ENCODE measurements around the gene HNRNPA2B1. TPM values are rescaled to one million over a fixed set of nuclear protein-coding genes. Genes with fewer than 3 reads are reported as not detected.

Gene HNRNPA2B1
- total RNA-seq, 4 donors from 2014 or later: 184 to 306 (median 234) TPM

DNA sequence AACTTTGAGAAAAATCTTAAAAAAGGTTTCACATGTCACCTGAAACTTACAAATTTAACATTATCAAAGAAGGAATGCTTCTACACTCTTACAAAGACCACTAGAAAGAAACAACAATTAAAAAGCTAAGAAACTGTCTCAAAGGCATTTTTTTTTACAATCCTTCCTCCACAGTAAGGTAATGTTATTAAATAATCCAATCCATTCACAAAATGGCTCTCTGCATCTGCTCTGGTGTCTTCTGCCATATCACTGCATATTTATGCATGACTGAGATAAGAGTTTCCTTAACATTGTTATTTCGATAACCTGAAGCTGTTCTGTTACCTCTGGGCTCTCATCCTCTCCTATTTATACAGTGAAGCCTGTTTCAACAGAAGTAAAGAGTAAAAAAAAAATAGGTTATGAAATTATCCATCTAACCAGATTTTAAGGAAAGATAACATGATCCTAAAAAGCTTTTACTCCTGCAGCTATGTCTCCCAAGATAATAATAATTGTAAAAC lies 8.5 kb downstream of the HNRNPA2B1 start:
- DNase-seq (ENCODE audit: low spot score in 2 of 2): no peak
- Histone ChIP-seq H3K4me3 (no peak overlapping the region), H3K27ac (peak overlapping the region in 1 of 4 donors; percentile 10), H3K9me3 (no peaks in the 10 kb centered on the region), H3K36me3 (peaks cover 0 to 99% (median 13%) of the 10 kb centered on the region in 3 donors), H3K27me3 (no peaks in the 10 kb centered on the region), H3K4me1 (peaks cover 0 to 69% (median 44%) of the 10 kb centered on the region in 4 donors)
- TF ChIP-seq EP300 (IDR thresholded peaks at IDR 0.05): no peak
- no peak for TF ChIP-seq POLR2A (IDR thresholded peaks at IDR 0.05)
- no peak for TF ChIP-seq CTCF (IDR thresholded peaks at IDR 0.05)
- whole genome bisulfite sequencing, 2 donors: 88 to 89% methylated on average over 1 of the region's 1 CpG

GRCh38 chr7:26191233-26191973 lies 9.1 kb downstream of the HNRNPA2B1 start:
- Histone ChIP-seq H3K9me3 (no peaks in the 10 kb centered on the region), H3K27ac (no peak overlapping the region), H3K27me3 (no peaks in the 10 kb centered on the region), H3K4me1 (peaks cover 0 to 63% (median 38%) of the 10 kb centered on the region in 4 donors), H3K4me3 (no peak overlapping the region), H3K36me3 (peaks cover 0 to 95% (median 13%) of the 10 kb centered on the region in 3 donors)
- no peak for DNase-seq (ENCODE audit: low spot score in 2 of 2)
- TF ChIP-seq CTCF (IDR thresholded peaks at IDR 0.05) (no peak), EP300 (IDR thresholded peaks at IDR 0.05) (no peak), POLR2A (IDR thresholded peaks at IDR 0.05) (no peak)
- WGBS, 2 donors: 74 to 75% methylated on average over 7 of the region's 7 CpGs

- 94 to 95% methylated on average over 1 of the region's 1 CpG for WGBS, 2 donors
- DNase-seq (ENCODE audit: low spot score in 2 of 2): no peak
- peaks cover 0 to 89% (median 13%) of the 10 kb centered on the region in 3 donors for H3K36me3 ChIP-seq
- H3K4me1 ChIP-seq: peaks cover 0 to 54% (median 29%) of the 10 kb centered on the region in 4 donors
- H3K27ac ChIP-seq: no peak overlapping the region
- H3K9me3 ChIP-seq: no peaks in the 10 kb centered on the region
- H3K4me3 ChIP-seq: no peak overlapping the region
- TF ChIP-seq EP300 (IDR thresholded peaks at IDR 0.05) (no peak), POLR2A (IDR thresholded peaks at IDR 0.05) (no peak), CTCF (IDR thresholded peaks at IDR 0.05) (no peak)
- no peaks in the 10 kb centered on the region for H3K27me3 ChIP-seq
Measured at GRCh38 chr7:26190417-26190869, 10.1 kb downstream of the HNRNPA2B1 start.

DNA sequence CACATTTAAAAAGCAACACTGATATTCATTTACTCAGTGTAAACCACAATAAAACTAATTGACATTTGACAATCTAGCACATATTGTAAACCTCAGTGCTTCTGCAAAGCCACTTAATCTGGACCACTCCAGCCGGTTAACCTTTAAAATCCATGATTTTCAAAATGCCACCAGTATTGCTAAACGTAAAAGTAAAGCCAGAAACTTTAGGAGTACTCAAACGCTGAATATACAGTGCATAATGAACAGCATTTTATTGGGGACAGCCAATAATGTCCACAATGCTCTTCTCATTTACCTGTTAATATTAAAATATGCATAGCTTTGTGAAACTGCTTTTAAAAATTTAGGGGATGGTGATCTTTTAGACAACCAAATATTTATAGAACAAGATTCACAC lies 10.8 kb downstream of the HNRNPA2B1 start:
- TF ChIP-seq POLR2A (IDR thresholded peaks at IDR 0.05) (no peak), CTCF (IDR thresholded peaks at IDR 0.05) (no peak), EP300 (IDR thresholded peaks at IDR 0.05) (no peak)
- no peaks in the 10 kb centered on the region for H3K27me3 ChIP-seq
- H3K36me3 ChIP-seq: peaks cover 0 to 89% (median 13%) of the 10 kb centered on the region in 3 donors
- H3K4me1 ChIP-seq: peaks cover 0 to 46% (median 22%) of the 10 kb centered on the region in 4 donors
- H3K9me3 ChIP-seq: no peaks in the 10 kb centered on the region
- no peak overlapping the region for H3K4me3 ChIP-seq
- DNase-seq (ENCODE audit: low spot score in 2 of 2): no peak
- no peak overlapping the region for H3K27ac ChIP-seq
- 78 to 89% methylated on average over 3 of the region's 3 CpGs for WGBS, 2 donors

- WGBS, 2 donors: 92 to 94% methylated on average over 3 of the region's 3 CpGs
- no peaks in the 10 kb centered on the region for H3K9me3 ChIP-seq
- no peaks in the 10 kb centered on the region for H3K27me3 ChIP-seq
- no peak for DNase-seq (ENCODE audit: low spot score in 2 of 2)
- H3K4me3 ChIP-seq: no peak overlapping the region
- peaks cover 0 to 40% (median 15%) of the 10 kb centered on the region in 4 donors for H3K4me1 ChIP-seq
- TF ChIP-seq POLR2A (IDR thresholded peaks at IDR 0.05) (no peak), EP300 (IDR thresholded peaks at IDR 0.05) (no peak), CTCF (IDR thresholded peaks at IDR 0.05) (no peak)
- H3K27ac ChIP-seq: no peak overlapping the region
- peaks cover 0 to 86% (median 13%) of the 10 kb centered on the region in 3 donors for H3K36me3 ChIP-seq
Measured at GRCh38 chr7:26188957-26189541, 11.5 kb downstream of the HNRNPA2B1 start.

Data from tibial nerve (tissue), 4 donors.